Thyroid gland (tissue), 4 donors: ENCODE data around the gene GRAMD4. TPM values are rescaled to one million over a fixed set of nuclear protein-coding genes. Genes with fewer than 3 reads are reported as not detected.
A peak's percentile ranks its signal among the peaks of the same experiment; 100 is the strongest.

Experiments used
- DNase-seq, 2 donors: peaks; one replicate each; pipeline ENCODE4 v3.0.0-alpha.2; 2019
- H3K27ac ChIP-seq, 3 donors: fragments of 200-600 bp; sonication (generic); 1 replicate in 2 of 3; 2 replicates in 1 of 3; pipeline ENCODE4 v1.5.1; 2016 to 2019; ENCODE audit warnings: mild to moderate bottlenecking in 1 of 3, moderate library complexity in 1 of 3
- H3K27me3 ChIP-seq: fragments of 200-600 bp; sonication (generic); one replicate; pipeline ENCODE4 v1.5.1; 2019
- H3K36me3 ChIP-seq, 2 donors: fragments of 200-600 bp; sonication (generic); one replicate each; pipeline ENCODE4 v1.5.1; 2016 to 2019
- H3K4me1 ChIP-seq, 2 donors: fragments of 200-600 bp; sonication (generic); one replicate each; pipeline ENCODE4 v1.5.1; 2017 to 2019
- H3K4me3 ChIP-seq, 3 donors: fragments of 200-600 bp; sonication (generic); replicated peaks in 1 of 3; 1 replicate in 2 of 3; 2 replicates in 1 of 3; pipeline ENCODE4 v1.5.1; 2016; ENCODE audit warnings: mild to moderate bottlenecking in 1 of 3
- H3K9me3 ChIP-seq: fragments of 200-600 bp; sonication (generic); one replicate; pipeline ENCODE4 v1.5.1; 2017
- CTCF ChIP-seq, 6 experiments: fragments of 200-600 bp in 3 of 6; fragments of 450-650 bp in 3 of 6; sonication (generic) in 3 of 6; IDR thresholded peaks; one replicate each; pipeline ENCODE4 v1.5.1; 2016 to 2019; ENCODE audit warnings: antibody characterized with exemption in 6 of 6, mild to moderate bottlenecking in 2 of 6, inconsistent platforms in 1 of 6, moderate library complexity in 1 of 6
- POLR2A ChIP-seq, 2 donors: fragments of 450-650 bp; IDR thresholded peaks; one replicate each; pipeline ENCODE4 v1.6.1; 2017; ENCODE audit warnings: antibody characterized with exemption in 2 of 2, mild to moderate bottlenecking in 2 of 2, moderate library complexity in 1 of 2
- WGBS, 2 donors: methylation state at CpG; one replicate each; pipeline ENCODE4 v1.1.5; 2017; 5-methylcytosine and 5-hydroxymethylcytosine counted together
- intact Hi-C: fragments of 100-400 bp; cut with DNase I; formaldehyde crosslinking; loops from one replicate; pipeline ENCODE4 v1.15.1; 2023
- total RNA-seq, 4 donors: library from RNA; depleted of rRNA; stranded (reverse); fragments of >200 nt; gene quantifications; one replicate each; pipeline ENCODE4 v1.2.3, GENCODE V29; 2016

Gene GRAMD4
- total RNA-seq, 4 donors from 2014 or later = 33.5 to 193 (median 62.1) TPM

- H3K36me3 ChIP-seq = no peaks in the 10 kb centered on the region
- intact Hi-C loops = loop anchor here (5.0 to 10.0 kb wide), 2 partner anchors 161 to 228 kb away; partner anchors contain the start of gene CERK
- 0 to 3% methylated on average over 2 to 6 of the region's 142 CpGs for WGBS, 2 donors
- H3K27ac ChIP-seq = peak overlapping the region in 2 of 3 donors; percentile 23 to 44
- peak; percentile 57 to 59 for DNase-seq
- peaks cover 43 to 58% of the 10 kb centered on the region in 2 donors for H3K4me1 ChIP-seq
- peak overlapping the region in 2 of 3 donors; percentile 5 to 71 for H3K4me3 ChIP-seq
- no peaks in the 10 kb centered on the region for H3K9me3 ChIP-seq
- H3K27me3 ChIP-seq = no peaks in the 10 kb centered on the region
- no peak for TF ChIP-seq CTCF (IDR thresholded peaks at IDR 0.05)
- peak in 1 of 2 donors; percentile 46 for TF ChIP-seq POLR2A (IDR thresholded peaks at IDR 0.05)
Measured at GRCh38 chr22:46576556-46577367, 43.4 kb upstream of the GRAMD4 start.

- WGBS, 2 donors = 12 to 37% methylated on average over 4 to 11 of the region's 65 CpGs
- intact Hi-C loops = loop anchor here (5.0 to 10.0 kb wide), 2 partner anchors 160 to 227 kb away; partner anchors contain the start of gene CERK
- no peaks in the 10 kb centered on the region for H3K36me3 ChIP-seq
- H3K9me3 ChIP-seq = no peaks in the 10 kb centered on the region
- TF ChIP-seq POLR2A (IDR thresholded peaks at IDR 0.05) (no peak), CTCF (IDR thresholded peaks at IDR 0.05) (no peak)
- DNase-seq = peak in 1 of 2 donors; percentile 2
- no peaks in the 10 kb centered on the region for H3K27me3 ChIP-seq
- peak overlapping the region; percentile 77 to 85 (median 84) for H3K27ac ChIP-seq
- H3K4me1 ChIP-seq = peaks cover 47 to 66% of the 10 kb centered on the region in 2 donors
- peak overlapping the region; percentile 36 to 71 (median 41) for H3K4me3 ChIP-seq
Measured at GRCh38 chr22:46577368-46578249, 42.6 kb upstream of the GRAMD4 start.

GRCh38 chr22:46578251-46578823, 41.8 kb upstream of the GRAMD4 start:
- no peaks in the 10 kb centered on the region for H3K9me3 ChIP-seq
- H3K27ac ChIP-seq = peak overlapping the region; percentile 77 to 85 (median 84)
- peaks cover 47 to 67% of the 10 kb centered on the region in 2 donors for H3K4me1 ChIP-seq
- H3K4me3 ChIP-seq = peak overlapping the region in 2 of 3 donors; percentile 41 to 71
- H3K36me3 ChIP-seq = no peaks in the 10 kb centered on the region
- intact Hi-C loops = loop anchor here (5.0 to 10.0 kb wide), 2 partner anchors 159 to 226 kb away; partner anchors contain the start of gene CERK
- WGBS, 2 donors = 37 to 46% methylated on average over 7 to 8 of the region's 9 CpGs
- no peaks in the 10 kb centered on the region for H3K27me3 ChIP-seq
- DNase-seq = no peak
- TF ChIP-seq CTCF (IDR thresholded peaks at IDR 0.05) (no peak), POLR2A (IDR thresholded peaks at IDR 0.05) (no peak)

- H3K9me3 ChIP-seq = no peaks in the 10 kb centered on the region
- intact Hi-C loops = loop anchor here (5.0 to 10.0 kb wide), 2 partner anchors 158 to 226 kb away; partner anchors contain the start of gene CERK
- H3K27me3 ChIP-seq = no peaks in the 10 kb centered on the region
- H3K36me3 ChIP-seq = no peaks in the 10 kb centered on the region
- peaks cover 47 to 68% of the 10 kb centered on the region in 2 donors for H3K4me1 ChIP-seq
- TF ChIP-seq CTCF (IDR thresholded peaks at IDR 0.05) = peak in 1 of 6 experiments; percentile 17
- TF ChIP-seq POLR2A (IDR thresholded peaks at IDR 0.05) = peak in 1 of 2 donors; percentile 59
- H3K27ac ChIP-seq = peak overlapping the region; percentile 77 to 85 (median 84)
- H3K4me3 ChIP-seq = no peak overlapping the region
- DNase-seq = peak; percentile 93
- WGBS, 2 donors = 32 to 35% methylated on average over 7 to 8 of the region's 15 CpGs
Measured at GRCh38 chr22:46578824-46579561, 41.2 kb upstream of the GRAMD4 start.
